ENCODE data around the gene METTL8. TPM values are rescaled to one million over a fixed set of nuclear protein-coding genes. Genes with fewer than 3 reads are reported as not detected.

METTL8 gene
- total RNA-seq, 1 donor from 2014 or later: 31.5 TPM

DNA sequence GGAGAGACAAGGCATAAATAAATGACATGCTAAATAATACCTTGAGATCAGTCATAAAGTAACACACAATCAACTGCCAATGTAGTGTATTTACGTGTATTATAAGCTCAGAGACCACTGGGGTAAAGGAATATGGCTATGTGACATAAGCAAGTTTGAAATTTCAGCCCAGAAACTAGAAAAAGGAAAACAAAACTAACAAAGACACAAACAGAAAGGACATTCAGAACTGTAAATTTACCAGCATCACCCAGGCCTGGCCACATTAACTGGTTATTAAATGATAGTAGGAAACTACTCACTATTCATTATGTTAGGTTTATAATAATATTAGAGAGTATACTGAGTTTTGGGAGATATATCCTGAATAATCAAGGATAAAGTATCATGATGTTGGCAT is 98.8 kb downstream of the METTL8 start:
- H3K4me3 ChIP-seq (ENCODE audit: low read depth, low read length): no peak overlapping the region
- TF ChIP-seq CTCF (conservative IDR thresholded peaks at IDR 0.05; ENCODE audit: low read depth, low read length): no peak
- DNase-seq (ENCODE audit: low read depth): no peak

DNA sequence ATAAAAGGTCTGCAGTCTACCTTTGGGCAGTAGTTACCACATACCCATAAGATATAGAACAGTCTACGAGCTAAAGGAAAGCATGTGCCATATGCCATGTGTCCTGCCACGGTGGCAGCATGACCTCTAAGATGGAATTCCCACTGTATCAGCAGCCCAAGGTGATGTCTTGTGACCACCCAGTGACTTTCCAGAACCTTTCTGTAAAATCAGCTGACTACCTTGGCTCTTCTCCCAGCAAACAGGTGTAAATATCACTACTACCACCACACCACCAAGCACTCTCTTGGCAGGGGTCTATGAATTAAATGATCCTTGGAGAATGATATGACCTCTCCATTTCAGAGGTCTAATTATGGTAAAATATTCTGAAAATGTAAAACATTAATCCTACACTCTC is 99.6 kb downstream of the METTL8 start:
- TF ChIP-seq CTCF (conservative IDR thresholded peaks at IDR 0.05; ENCODE audit: low read depth, low read length): no peak
- no peak for DNase-seq (ENCODE audit: low read depth)
- H3K4me3 ChIP-seq (ENCODE audit: low read depth, low read length): no peak overlapping the region

DNA sequence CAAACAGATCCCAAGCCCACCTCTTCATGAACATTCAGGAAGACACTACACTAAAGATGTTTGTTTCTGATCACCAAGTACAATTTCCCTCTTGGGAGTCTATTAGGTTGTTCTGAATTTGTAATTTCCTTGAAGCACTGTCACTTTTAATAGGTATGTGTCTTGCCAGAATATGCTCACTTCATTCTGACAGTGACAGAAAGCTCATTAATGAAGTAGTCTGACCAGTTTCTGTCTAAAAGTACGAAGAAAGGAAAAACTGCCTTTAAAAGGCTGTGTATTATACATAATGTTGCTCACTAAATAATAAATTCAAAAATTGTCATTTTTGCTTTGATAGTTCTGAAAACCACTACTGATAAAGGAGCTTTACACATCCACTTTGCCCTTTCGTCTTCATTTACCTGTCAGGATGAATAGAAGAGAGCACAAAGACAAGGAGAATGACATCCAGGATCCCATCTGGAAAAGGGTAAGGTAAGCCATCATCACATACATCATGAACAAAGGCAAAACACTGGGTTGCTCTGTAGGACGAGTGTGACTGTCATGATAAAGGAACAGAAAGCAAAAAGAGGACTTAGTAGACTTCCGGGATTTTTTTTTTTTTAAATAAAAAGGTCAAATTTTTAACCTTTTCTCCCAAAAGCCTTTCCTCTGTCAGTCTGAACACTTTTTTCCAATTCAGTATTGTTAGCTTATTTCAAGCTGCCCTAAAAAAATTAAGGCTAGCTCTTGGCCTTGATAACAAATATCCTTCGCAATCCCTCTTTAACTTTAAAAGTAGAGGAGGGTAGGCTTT is 103.4 kb downstream of the METTL8 start:
- TF ChIP-seq CTCF (conservative IDR thresholded peaks at IDR 0.05; ENCODE audit: low read depth, low read length): no peak
- H3K4me3 ChIP-seq (ENCODE audit: low read depth, low read length): no peak overlapping the region
- DNase-seq (ENCODE audit: low read depth): no peak

DNA sequence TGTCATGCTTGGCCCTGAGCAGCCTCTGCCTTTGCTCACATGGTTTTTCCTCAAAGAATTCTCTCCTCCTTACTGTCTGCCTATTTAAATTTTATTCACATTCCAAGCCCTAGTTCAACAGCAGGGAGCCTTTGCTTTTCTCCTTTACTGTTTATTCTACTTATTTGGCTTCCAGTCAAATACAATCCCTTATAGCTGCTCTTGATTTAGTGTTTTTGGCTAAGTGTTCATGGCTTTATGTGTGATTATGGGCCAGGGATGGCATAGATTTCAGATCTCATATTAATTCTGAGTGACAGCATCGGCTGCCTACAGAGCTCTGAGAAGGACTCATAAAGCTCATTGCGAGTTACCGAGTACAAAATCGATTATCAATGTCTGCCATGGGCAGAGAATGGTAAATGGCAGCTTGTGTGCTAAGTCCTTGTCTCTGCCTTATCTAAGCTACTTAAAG is 106.7 kb downstream of the METTL8 start:
- DNase-seq (ENCODE audit: low read depth): no peak
- no peak for TF ChIP-seq CTCF (conservative IDR thresholded peaks at IDR 0.05; ENCODE audit: low read depth, low read length)
- H3K4me3 ChIP-seq (ENCODE audit: low read depth, low read length): no peak overlapping the region

- TF ChIP-seq CTCF (conservative IDR thresholded peaks at IDR 0.05; ENCODE audit: low read depth, low read length): no peak
- DNase-seq (ENCODE audit: low read depth): no peak
- no peak overlapping the region for H3K4me3 ChIP-seq (ENCODE audit: low read depth, low read length)
Observed at GRCh38 chr2:171325886-171326585, 107.8 kb downstream of the METTL8 start.

- TF ChIP-seq CTCF (conservative IDR thresholded peaks at IDR 0.05; ENCODE audit: low read depth, low read length): no peak
- H3K4me3 ChIP-seq (ENCODE audit: low read depth, low read length): no peak overlapping the region
- DNase-seq (ENCODE audit: low read depth): no peak
Observed at GRCh38 chr2:171323971-171324528, 109.7 kb downstream of the METTL8 start.
